Measurements from ENCODE around the gene BLOC1S4.
A peak's percentile ranks its signal among the peaks of the same experiment; 100 is the strongest.

DNA sequence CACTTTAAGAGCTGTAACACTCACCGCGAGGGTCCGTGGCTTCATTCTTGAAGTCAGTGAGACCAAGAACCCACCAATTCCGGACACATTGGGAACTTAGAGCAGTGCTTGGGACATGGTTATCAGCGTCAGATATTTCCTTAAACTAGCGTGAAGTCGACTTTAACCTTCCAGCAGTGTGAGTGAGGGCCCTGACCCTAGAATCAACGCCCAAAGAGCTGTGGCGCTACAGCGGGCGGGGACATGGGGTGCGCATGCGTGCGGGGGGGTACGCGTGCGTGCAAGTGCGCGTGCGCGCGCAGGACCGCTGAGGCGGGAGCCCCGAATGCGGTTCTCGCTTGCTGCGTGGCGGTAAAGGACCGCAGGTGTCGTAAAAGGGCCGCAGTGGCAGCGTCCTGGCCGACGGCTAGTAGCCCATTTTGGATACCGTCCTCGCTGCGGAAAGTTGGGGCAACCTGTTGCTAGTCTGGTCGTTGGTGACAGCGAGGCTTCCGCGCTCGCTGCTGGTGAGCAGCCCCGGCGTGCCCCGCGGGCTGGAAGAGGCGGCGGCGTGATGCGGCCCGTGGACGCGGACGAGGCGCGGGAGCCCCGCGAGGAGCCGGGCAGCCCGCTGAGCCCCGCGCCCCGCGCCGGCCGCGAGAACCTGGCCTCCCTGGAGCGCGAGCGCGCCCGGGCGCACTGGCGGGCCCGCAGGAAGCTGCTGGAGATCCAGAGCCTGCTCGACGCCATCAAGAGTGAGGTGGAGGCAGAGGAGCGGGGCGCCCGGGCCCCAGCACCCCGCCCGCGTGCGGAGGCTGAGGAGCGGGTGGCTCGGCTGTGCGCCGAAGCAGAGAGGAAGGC is 42.1 kb upstream of the BLOC1S4 start:
- TF ChIP-seq EP300 (IDR thresholded peaks at IDR 0.05) (no peak), POLR2A (IDR thresholded peaks at IDR 0.05) (peak in 3 of 4 donors; percentile 0 to 82 (median 78))

Measured in upper lobe of left lung (tissue), 4 donors.